ENCODE data around the gene SLC16A7.

Gene SLC16A7

GRCh38 chr12:59583003-59583712 is 12.7 kb upstream of the SLC16A7 start:
- Histone ChIP-seq H3K4me3 (ENCODE audit: severe bottlenecking) (no peak overlapping the region), H3K27ac (ENCODE audit: poor library complexity, severe bottlenecking) (no peak overlapping the region), H3K27me3 (ENCODE audit: insufficient read depth, poor library complexity, severe bottlenecking) (no peaks in the 10 kb centered on the region), H3K36me3 (ENCODE audit: low read depth) (no peaks in the 10 kb centered on the region), H3K9me3 (ENCODE audit: severe bottlenecking) (no peaks in the 10 kb centered on the region), H3K4me1 (ENCODE audit: insufficient read depth, poor library complexity, severe bottlenecking) (no peaks in the 10 kb centered on the region)
- DNase-seq (ENCODE audit: low spot score) (no peak), ATAC-seq (ENCODE audit: low read depth) (no peak)
- TF ChIP-seq CTCF (IDR thresholded peaks at IDR 0.05; ENCODE audit: poor library complexity, severe bottlenecking) = no peak

GRCh38 chr12:59587710-59588109 is 8.1 kb upstream of the SLC16A7 start:
- TF ChIP-seq CTCF (IDR thresholded peaks at IDR 0.05; ENCODE audit: poor library complexity, severe bottlenecking) = no peak
- DNase-seq (ENCODE audit: low spot score) (no peak), ATAC-seq (ENCODE audit: low read depth) (no peak)
- H3K27ac ChIP-seq (ENCODE audit: poor library complexity, severe bottlenecking) = no peak overlapping the region
- no peaks in the 10 kb centered on the region for H3K9me3 ChIP-seq (ENCODE audit: severe bottlenecking)
- no peak overlapping the region for H3K4me3 ChIP-seq (ENCODE audit: severe bottlenecking)
- H3K27me3 ChIP-seq (ENCODE audit: insufficient read depth, poor library complexity, severe bottlenecking) = no peaks in the 10 kb centered on the region
- no peaks in the 10 kb centered on the region for H3K36me3 ChIP-seq (ENCODE audit: low read depth)
- no peaks in the 10 kb centered on the region for H3K4me1 ChIP-seq (ENCODE audit: insufficient read depth, poor library complexity, severe bottlenecking)

- TF ChIP-seq CTCF (IDR thresholded peaks at IDR 0.05; ENCODE audit: poor library complexity, severe bottlenecking) = no peak
- no peak overlapping the region for H3K4me3 ChIP-seq (ENCODE audit: severe bottlenecking)
Observed at GRCh38 chr12:59593761-59594160, 2.1 kb upstream of the SLC16A7 start.

GRCh38 chr12:59594943-59595500 is 807 bp upstream of the SLC16A7 start:
- H3K36me3 ChIP-seq (ENCODE audit: low read depth) = no peaks in the 10 kb centered on the region
- H3K27ac ChIP-seq (ENCODE audit: poor library complexity, severe bottlenecking) = no peak overlapping the region
- ATAC-seq (ENCODE audit: low read depth) = no peak
- peak overlapping the region; percentile 51 for H3K4me3 ChIP-seq (ENCODE audit: severe bottlenecking)
- H3K4me1 ChIP-seq (ENCODE audit: insufficient read depth, poor library complexity, severe bottlenecking) = peaks cover 15% of the 10 kb centered on the region
- DNase-seq (ENCODE audit: low spot score) = no peak
- TF ChIP-seq CTCF (IDR thresholded peaks at IDR 0.05; ENCODE audit: poor library complexity, severe bottlenecking) = no peak
- no peaks in the 10 kb centered on the region for H3K27me3 ChIP-seq (ENCODE audit: insufficient read depth, poor library complexity, severe bottlenecking)
- no peaks in the 10 kb centered on the region for H3K9me3 ChIP-seq (ENCODE audit: severe bottlenecking)

More at GRCh38 chr12:59593761-59594160, 2.1 kb upstream of the SLC16A7 start:
- Histone ChIP-seq H3K36me3 (ENCODE audit: low read depth) (no peaks in the 10 kb centered on the region), H3K27ac (ENCODE audit: poor library complexity, severe bottlenecking) (no peak overlapping the region), H3K4me1 (ENCODE audit: insufficient read depth, poor library complexity, severe bottlenecking) (peaks cover 15% of the 10 kb centered on the region), H3K27me3 (ENCODE audit: insufficient read depth, poor library complexity, severe bottlenecking) (no peaks in the 10 kb centered on the region), H3K9me3 (ENCODE audit: severe bottlenecking) (no peaks in the 10 kb centered on the region)
- ATAC-seq (ENCODE audit: low read depth) (no peak), DNase-seq (ENCODE audit: low spot score) (no peak)

GRCh38 chr12:59595565-59595882 is 305 bp upstream of the SLC16A7 start:
- Histone ChIP-seq H3K4me3 (ENCODE audit: severe bottlenecking) (peak overlapping the region; percentile 51), H3K4me1 (ENCODE audit: insufficient read depth, poor library complexity, severe bottlenecking) (peaks cover 15% of the 10 kb centered on the region), H3K36me3 (ENCODE audit: low read depth) (no peaks in the 10 kb centered on the region), H3K27me3 (ENCODE audit: insufficient read depth, poor library complexity, severe bottlenecking) (no peaks in the 10 kb centered on the region), H3K9me3 (ENCODE audit: severe bottlenecking) (no peaks in the 10 kb centered on the region), H3K27ac (ENCODE audit: poor library complexity, severe bottlenecking) (no peak overlapping the region)
- no peak for DNase-seq (ENCODE audit: low spot score)
- no peak for TF ChIP-seq CTCF (IDR thresholded peaks at IDR 0.05; ENCODE audit: poor library complexity, severe bottlenecking)
- no peak; the same call in 2 of the 3 replicates for ATAC-seq (ENCODE audit: low read depth)

Data from RWPE2 (cell line).